EL (cell line): Measurements from ENCODE around the gene MFAP5.

Experiments used
- DNase-seq: peaks from one replicate; pipeline ENCODE4 v3.0.0-alpha.2; 2016

The MFAP5 gene, protein sequence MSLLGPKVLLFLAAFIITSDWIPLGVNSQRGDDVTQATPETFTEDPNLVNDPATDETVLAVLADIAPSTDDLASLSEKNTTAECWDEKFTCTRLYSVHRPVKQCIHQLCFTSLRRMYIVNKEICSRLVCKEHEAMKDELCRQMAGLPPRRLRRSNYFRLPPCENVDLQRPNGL

GRCh38 chr12:8662593-8662992, at the start of gene MFAP5:
TSS of gene MFAP5 (minus strand) at chr12:8662826. CDS start at chr12:8662104, 722 bp downstream.
- peak; percentile 18 for DNase-seq

DNA sequence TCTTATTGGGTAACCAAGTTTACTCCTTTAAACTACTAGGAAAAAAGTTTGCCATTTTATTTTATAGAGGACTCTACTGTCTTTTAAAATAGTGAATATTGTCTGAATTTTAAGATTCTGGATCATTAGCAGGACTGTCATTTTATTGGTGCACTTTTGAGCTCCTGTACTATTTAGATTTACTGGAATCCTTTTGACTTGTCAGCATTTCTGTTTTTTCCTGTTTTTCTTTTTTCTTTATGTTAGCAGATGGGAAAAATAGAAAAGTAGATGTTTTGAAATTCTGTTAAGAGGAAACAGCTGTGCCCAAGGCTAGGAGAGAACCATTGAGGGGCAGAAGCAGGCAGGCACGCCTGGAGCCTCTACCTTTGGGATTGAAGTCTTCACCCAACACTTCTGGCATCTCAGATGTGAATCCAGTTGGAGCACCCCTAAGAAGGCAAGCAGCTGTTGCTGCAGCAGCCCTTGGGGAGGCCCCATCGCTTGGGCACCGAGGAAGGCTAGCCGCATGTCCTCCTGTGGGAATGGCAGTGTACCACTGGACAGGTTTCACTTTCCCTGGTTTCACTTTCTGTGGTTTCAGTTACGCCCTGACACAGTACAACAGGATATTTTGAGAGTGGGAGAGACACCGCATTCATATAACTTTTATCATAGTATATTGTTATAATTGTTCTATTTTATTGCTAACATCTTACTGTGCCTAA, 46.7 kb upstream of the MFAP5 start:
- peak; percentile 34 for DNase-seq

DNA sequence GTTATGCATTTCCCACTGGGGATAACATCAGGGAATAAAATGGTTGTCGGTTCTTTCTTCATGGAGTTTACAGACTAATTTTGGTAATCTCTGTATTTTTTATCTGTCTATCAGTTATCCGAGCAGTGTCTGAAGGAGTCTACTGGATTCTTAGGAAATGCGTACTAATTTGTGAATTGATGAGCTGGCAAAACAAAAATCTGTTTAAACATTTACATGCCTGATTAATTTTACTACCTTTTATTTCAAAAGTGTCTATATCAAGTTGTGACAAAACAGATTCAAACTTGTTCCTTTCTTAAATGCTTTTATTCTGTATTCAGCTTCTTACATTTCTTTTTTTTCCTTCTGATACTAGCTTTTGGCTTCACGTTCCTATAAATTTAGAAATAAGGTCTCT, 39.5 kb upstream of the MFAP5 start:
- DNase-seq: no peak

DNA sequence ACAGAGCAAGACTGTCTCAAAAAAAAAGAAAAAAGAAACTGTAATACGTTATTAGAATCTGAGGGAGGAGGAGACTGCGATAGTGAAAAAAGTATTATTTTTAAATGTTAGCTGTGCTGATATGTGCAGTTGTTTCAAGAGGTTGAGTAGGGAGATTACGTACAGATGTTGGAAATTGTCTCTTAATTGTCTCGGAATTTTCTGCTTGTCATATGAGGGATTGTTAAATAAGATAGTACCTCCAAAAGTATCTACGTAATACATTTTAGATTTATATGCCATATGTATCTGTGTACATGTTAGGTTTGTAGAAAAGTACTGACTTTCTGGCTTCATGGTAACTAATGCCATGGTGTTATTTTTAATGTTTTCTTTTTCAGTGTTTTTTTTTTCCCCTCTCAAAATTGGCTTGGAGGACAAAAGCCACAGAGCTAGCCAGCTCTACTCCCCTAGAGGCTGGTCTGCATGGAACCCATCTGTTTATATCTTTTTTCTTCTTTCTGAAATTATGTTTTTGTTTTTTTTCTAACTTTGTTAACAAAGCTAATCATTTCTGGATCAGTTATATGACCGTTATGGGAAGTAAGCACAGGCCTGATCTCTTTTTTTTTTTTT, 38.5 kb upstream of the MFAP5 start:
- no peak for DNase-seq

GRCh38 chr12:8699714-8700113, 37.1 kb upstream of the MFAP5 start:
- DNase-seq: no peak

DNA sequence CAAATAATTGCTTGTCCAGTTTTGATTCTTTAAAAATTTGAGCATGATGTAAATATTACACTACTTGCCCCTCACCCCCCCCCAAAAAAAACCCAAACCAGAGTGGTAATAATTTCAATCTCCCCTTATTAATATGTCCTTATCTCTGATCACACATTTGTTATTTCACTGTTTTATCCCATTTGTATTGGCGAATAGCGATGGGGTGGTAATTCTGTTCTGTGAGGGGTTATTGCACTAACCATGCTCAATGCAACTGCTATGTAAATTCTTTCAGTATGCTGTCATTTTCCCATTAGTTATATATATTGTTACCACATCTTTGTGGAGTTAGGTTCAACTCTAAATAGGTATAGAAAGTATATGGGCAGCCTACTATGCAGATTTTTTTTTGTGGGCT, 36.3 kb upstream of the MFAP5 start:
- peak; percentile 39 for DNase-seq

DNA sequence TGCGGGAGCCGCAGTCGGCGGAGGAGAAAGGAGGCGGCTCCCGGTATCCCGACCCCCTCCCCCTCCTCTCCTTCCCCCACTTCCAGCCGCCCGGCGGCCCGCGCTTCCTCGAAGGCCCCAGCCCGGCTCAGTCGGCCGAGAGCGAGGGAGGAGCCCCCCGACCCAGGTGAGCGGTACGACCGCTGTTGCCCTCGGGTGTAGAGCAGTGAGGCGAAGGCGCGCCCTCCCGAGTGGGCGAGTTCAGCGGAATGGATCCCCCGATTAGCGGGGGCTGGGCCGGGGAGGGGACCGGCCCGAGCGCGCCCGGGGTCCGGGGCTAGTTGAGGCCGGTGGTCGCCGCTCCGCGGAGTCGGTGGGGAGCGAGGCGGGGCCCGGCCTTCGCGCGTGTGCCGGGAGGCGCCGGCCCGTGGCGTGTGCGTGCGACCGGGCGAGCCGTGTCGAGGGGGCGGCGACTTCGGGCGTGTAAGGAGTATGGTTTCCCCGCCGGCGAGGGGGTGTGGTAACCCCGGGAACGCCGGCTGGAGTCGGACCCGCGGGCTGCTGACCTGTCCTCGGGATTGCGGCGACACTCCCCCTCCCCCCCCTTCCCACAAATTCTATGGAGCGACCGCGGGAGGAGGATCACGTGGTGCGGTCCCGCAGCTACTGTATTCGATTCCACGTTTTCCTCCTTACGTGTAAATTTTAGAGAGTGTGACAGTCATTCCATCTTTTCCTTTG, 35.7 kb upstream of the MFAP5 start:
- peak; percentile 66 for DNase-seq

DNA sequence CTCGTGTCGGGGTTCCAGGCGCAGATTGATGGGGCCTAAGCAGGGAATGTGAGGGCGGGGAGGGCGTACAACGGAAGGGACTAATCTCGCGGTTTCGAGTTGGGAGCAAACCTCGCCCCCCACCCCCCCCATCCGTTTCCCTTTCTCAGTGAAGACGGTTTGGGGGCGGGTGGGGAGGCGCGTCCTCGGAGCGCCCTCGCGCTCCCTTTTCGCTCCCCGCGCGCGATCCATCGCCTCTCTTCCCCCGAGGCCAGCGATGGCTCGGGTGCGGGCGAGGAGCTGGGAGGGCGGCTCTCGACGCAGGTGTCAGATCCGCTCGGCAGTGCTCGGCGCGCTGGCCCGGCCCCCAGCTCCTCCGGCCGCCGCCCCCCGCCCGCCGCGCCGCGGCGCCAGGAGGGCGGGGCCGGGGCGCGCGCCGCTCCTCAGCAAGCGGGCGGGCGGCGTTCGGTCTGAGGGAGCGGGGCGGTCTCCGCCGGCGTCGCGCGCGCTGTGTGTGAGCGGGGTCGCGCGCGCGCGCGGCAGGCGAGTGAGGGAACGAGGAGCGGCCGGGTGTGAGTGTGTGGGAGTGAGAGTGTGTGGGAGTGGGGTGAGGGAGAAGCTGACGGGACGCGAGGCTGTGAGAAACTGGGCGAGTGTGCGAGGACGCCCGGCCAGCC, 35.0 kb upstream of the MFAP5 start, which contains the start of gene RIMKLB:
RIMKLB (plus strand) TSS at position 516 of the 656 bp plus-strand sequence. CDS start 15,876 bp downstream, outside the sequence.
- peak; percentile 76 for DNase-seq

DNA sequence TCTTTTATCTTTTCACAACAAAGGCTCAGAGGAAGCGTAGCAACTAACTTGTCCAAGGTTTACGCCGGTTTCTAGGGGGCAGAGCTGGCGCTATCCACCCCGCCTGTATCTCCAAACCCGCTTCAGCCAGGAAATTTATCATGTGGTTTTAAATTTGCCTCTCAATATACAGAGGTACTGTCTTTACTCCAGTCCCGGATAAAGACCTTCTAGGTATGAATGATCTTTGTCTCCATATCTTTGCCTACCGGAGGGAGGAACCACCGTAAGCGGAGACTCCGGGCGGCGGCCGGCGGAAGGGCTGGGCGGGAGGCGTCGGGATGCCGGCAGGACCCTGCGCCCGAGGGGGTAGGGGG, 34.5 kb upstream of the MFAP5 start:
- peak; percentile 27 for DNase-seq

DNA sequence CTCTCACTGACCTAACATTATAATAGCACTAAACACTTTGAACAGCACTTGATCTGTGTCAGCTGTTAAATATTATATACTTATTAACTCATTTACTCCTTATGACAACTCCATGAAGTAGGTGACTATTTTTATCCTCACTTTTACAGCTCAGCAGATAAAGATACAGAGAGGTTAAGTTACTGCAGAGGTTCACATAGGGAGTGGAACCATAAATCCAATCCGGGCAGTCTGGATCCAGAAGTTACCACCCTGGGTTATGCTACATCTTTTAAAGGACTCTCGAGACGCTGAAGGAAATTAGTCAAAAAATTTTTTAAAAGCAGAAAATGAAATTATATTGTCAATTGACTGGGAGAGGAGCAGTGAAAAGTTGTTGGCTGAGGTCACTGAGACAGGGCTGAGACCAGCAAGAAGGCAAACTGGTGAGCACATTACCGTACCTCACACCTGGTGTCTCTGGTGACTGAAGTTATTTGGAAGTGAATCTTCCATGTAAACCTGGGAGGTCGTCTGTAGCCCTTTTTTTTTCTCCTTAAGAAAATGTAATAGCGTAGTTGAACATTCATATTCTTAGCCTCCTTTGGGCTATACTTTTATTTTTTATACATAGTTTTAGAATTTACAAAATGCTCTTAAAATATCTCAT, 33.9 kb upstream of the MFAP5 start:
- DNase-seq: no peak

- DNase-seq: no peak
Measured at GRCh38 chr12:8695116-8695515, 32.5 kb upstream of the MFAP5 start.

DNA sequence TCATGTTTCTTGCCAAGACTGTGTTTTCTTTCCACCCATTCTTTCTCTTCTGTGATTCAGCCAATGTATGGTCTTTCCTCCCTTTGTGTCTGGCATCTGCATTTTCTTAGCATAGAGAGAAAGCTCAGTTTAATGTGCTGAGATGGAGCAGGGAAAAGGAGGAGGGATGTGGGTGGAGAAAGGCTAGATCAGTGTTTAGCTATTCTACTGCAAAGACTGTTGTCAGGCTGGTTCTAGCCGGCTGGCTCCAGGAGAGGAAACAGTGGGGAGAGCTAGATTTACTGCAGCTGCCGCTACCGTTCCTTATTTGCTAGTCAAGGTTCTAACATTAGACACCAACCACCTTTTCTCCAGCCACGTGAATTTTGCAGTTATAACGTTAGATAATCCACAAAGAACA, 29.9 kb upstream of the MFAP5 start:
- no peak for DNase-seq

- no peak for DNase-seq
Measured at GRCh38 chr12:8689681-8690080, 27.1 kb upstream of the MFAP5 start.

DNA sequence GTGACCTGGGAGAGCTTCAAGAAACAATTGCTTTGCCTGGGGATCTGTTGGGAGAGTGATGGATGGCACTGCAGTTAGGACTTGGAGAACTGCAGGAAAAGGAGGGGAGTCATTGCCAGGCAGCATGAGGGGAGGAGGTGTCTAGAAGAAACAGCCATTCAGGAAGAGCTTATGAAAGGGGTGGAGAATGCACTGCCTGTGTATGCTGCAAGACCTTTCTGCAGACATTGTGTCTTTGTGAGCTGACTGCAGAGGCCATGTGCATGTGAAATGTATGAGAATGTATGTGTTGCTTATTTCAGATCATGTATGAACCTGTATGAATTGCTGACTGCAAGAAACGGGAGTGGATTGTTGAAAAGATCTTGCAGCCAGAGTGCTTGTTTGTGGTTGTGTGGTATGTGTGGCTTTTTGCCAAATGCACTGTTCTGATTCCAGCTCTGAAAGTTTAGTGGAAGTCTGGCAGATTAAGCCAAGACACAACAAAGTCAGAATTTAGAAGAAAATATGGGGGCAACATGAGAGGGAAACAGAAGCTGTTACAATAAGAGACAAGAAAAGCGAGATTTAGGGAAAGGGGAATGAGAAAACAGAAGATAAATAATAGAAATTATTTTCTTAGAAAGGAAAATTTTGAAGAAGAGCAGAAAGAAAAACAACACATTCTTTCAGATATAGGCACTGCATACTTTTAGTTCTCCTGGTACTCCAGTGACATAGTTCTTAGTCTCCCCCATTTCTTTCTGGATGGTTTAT, 25.4 kb upstream of the MFAP5 start:
- peak; percentile 62 for DNase-seq

DNA sequence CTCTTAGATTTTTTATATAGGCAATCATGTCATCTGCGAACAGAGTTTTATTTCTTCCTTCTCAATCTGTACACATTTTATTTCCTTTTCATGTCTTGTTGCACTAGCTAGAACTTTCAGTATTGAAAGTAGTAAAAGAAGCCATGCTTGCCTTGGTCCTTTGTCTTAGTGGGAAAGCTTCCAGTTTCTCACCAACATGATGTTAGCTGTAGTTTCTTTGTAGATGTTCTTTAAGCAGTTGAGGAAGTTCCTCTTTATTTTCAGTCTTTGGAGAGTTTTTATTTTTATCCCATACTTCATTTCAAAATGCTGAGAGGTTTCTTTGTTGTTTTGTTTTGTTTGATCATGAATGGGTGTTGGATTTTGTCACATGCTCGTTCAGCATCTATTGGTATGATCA, 22.4 kb upstream of the MFAP5 start:
- no peak for DNase-seq

GRCh38 chr12:8681129-8681884, 18.7 kb upstream of the MFAP5 start:
- peak; percentile 29 for DNase-seq

- DNase-seq: no peak
Measured at GRCh38 chr12:8680533-8680932, 17.9 kb upstream of the MFAP5 start.

GRCh38 chr12:8678661-8679111, 16.1 kb upstream of the MFAP5 start:
- DNase-seq: no peak

DNA sequence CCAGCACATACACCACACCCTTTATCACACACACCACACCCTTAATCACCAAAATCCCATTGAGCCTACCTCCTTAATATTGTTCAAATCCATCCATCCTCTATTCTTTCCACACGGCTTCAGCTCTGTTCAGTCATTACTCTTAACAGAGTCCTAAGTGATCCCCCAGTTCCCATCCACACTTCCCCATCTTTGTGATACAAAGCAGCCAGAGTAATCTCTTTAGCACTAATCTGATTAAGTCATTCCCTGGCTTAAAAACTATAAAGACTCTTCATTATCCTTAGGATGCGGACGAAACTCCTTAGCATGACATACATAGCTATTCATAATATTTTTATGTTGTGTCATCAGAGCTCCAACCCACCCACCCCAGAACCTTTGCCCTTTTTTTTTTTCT, 14.7 kb upstream of the MFAP5 start:
- no peak for DNase-seq

DNA sequence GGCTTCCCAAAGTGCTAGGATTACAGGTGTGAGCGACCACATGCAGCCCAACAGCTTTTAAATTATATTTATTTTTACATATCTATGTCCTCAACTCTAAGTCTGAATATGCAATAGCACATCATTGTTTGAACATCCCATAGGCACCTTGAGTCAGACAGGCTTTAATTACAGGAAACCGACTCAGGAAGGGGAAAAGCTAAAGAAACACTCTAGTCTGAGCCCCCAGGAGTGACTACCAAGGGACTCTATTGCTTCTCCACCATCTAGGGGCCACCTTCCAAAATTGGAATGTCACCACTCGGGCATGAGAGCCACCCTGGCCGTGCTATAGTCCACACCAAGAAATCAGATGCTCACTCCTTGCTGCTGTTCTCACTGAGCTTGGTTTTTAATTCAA, 14.0 kb upstream of the MFAP5 start:
- no peak for DNase-seq

- DNase-seq: no peak
Measured at GRCh38 chr12:8675591-8676036, 13.0 kb upstream of the MFAP5 start.
